ENCODE data around the gene AR.

DNA sequence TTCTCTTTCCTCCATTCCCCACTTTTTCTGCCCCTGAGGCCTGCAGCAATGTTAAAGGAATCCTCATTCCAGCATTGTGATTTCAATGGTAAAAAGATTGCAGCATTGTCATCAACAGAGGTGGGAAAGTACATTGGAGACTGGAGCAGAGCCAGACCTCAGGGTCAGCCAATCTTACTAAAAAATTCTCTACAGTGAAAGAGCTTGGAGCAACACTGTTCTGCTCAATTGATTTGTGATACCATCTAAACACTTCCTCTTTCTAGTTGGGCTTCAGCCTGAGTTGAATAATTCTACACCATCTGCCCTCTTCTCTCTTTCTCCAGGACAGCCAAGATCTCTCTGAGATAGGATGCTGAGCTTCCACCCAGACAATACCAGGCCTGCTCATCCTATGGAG, 176.5 kb downstream of the AR start:
- TF ChIP-seq CTCF (IDR thresholded peaks at IDR 0.05; ENCODE audit: poor library complexity, severe bottlenecking) (no peak), POLR2AphosphoS5 (IDR thresholded peaks at IDR 0.05) (no peak), EP300 (conservative IDR thresholded peaks at IDR 0.05; ENCODE audit: poor library complexity, severe bottlenecking) (no peak), EZH2 (IDR thresholded peaks at IDR 0.05; ENCODE audit: borderline replicate concordance, insufficient read depth, low read length, poor library complexity, severe bottlenecking) (no peak), SMC3 (conservative IDR thresholded peaks at IDR 0.05; ENCODE audit: poor library complexity) (no peak), REST (IDR thresholded peaks at IDR 0.05; ENCODE audit: borderline replicate concordance) (no peak), TAF1 (IDR thresholded peaks at IDR 0.05; ENCODE audit: low read depth) (no peak)

All from neural cell (in vitro differentiated cells).